Amniotic stem cell (primary cell): Measurements from ENCODE around the gene GUSB.

Experiments used
- DNase-seq: peaks from one replicate; lab custom pipeline; 2025; lab: John Stamatoyannopoulos, UW

Gene GUSB

DNA sequence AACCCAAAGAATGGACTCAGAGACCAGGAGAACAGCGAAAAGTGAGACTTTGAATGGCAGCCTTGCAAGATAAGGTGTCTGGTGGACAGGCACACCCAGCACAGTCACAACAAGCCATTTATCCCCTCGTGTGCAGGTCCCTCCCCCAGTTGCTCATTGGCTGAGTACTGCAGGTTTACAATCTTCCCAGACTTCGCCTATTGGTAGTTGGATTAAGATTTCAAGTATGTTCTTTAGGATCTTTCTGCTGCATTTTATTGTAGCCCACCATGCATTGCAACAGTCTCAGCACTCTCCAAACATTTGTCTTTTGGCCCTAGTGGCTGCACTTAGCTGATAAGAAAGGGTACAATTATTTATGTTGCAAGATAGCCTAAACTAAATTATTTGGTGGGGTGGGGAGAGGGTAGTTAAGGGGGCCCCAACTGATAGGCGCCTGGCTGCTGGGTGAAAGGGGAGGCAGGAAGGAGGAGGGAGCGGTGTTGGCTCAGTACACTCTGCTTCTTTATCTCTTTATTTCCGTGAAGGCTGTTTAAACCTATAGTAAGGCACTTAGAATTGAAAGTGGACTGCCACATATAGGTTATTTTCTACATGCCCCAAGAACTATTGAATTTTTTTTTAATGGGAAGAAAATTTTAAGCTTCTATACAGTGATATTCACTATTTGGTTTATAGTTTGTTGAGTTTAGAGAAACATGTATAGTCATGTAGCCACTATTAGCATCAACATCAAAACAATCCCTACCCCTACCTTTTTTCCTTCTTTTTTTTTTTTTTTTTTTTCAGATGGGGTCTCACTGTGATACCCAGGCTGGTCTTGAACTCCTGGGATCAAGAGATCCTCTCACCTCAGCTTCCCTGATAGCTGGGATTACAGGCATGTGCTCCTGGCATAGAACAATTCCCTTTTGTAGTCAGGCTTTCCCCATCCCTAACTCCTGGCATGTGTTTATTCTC lies 54.2 kb downstream of the GUSB start:
- DNase-seq, result no peak

DNA sequence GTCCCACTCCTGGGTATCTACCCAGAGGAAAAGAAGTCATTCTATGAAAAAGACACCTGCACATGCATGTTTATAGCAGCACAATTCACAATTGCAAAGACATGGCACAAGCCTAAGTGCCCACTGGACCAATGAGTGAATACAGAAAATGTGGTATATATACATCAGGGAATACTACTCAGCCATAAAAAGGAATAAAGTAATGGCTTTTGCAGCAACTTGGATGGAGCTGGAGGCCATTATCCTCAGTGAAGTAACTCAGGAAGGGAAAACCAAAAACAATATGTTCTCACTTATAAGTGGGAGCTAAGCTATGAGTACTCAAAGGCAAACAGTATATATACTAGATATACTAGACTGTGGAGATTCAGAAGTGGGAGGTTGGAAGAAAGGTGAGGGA lies 55.4 kb downstream of the GUSB start:
- no peak for DNase-seq

DNA sequence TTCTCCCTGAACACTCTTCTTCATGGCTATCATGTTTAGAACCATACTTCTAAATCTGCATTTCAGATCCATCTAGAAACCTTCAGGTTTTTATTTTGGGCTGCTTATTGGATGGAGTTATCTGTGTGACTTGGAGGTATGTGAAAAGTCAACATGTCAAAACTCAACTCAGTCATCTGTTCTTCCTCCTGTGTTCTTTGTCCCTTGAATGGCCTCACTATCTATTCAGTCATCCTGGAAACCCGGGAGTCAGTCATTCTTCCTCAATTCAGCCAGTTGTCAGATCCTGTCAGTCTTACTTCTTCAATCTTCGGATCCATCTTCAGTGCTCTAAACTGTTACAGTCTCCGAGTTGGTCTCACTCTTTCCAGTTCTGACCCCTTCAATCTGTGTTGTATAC lies 57.0 kb downstream of the GUSB start:
- no peak for DNase-seq

DNA sequence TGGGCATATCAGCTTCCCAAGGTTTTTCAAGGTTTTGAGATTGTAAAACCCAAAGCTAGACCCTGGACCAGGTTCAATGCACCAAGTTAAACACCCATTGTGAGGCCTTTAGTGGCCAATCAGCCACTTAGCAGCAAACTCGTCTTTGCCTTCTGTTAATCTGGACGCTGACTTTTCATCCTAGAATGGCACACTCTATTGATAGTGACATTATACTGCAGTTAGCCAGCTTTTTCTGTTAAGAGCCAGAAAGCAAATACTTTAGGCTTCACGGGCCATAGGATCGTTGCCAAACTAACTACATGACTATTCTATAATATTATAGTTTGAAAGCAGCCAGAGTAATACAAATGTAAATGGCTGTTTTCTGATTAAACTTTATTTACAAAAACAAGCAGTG lies 57.8 kb downstream of the GUSB start:
- no peak for DNase-seq

DNA sequence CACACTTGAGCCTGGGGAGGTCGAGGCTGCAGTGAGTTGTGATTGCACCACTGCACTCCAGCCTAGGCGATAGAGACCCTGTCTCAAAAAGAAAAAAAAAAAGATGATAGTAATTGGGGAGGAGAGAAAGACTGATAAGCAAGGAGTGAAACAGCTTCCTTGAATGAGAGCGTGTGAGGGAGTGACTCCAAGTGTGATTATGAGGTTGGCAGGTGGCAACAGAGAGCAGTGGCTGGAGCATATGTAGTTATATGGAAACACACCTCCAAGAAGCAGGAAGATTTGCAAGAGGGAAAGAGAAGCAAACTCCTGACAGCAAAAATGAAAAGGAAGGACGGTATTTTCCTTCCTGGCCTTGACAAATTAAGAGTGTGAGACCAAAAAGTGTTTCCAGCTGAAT lies 58.7 kb downstream of the GUSB start:
- DNase-seq, result no peak

DNA sequence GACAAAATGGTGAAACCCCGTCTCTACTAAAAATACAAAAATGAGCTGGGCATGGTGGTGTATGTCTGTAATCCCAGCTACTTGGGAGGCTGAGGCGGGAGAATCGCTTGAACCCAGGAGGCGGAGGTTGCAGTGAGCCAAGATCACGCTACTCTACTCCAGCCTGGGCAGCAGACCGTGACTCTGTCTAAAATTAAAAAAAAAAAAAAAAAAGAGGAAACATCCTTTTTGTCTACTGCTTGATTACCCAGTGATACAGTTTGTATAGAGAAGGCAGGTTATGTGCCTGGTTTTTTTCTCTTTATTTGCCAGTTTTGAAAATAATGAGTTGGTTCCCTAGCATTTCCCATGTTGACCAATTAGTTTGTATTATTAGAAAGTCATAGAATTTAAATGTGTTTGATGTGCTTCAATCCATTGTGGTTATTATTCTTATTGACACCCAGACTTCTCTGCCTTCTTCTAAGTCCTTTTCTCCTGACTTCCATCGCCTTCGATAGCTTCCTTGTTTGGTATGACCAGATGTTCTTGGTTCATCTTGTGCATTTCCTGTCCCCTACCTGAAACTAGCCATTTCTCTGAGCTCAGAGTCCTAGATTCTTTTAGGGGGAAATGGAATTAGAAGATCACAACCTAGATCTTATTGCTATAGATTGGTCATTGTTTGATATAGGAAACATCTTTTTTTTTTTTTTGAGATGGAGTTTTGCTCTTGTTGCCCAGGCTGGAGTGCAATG lies 65.9 kb downstream of the GUSB start:
- no peak for DNase-seq

DNA sequence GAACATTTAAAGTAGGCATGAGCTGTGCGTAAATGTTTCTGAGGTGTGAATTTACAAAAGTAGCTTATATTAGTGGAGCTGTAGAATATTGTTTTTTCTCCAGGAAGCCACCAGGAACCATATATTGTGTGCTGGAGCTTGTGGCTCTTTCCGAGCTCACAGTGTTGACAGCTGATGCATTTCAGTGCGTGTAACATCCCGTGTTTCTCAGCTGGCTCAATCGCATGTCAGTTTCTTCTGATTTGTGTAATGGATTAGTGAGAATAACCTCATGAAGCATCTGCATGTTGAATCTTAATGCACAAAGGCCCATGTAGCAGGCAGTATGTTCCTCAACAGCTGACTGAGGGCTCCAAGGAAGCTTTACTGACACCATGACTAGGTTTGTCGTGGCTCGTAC lies 69.8 kb downstream of the GUSB start:
- DNase-seq, result no peak
